BJ (cell line): ENCODE measurements around the gene PSMD8. TPM values are rescaled to one million over a fixed set of nuclear protein-coding genes. Genes with fewer than 3 reads are reported as not detected.

ENCODE experiments used
- CTCF ChIA-PET: fragments of 350-600 bp; formaldehyde crosslinking; extraction: SDS; loops from one replicate; lab custom pipeline; 2021; ENCODE audit warnings: antibody characterized with exemption, inconsistent platforms; lab: Yijun Ruan, JAX
- POLR2A ChIA-PET: fragments of 300-600 bp; sonication (Branson Sonifier 250); formaldehyde crosslinking; extraction: SDS; loops from one replicate; lab custom pipeline; 2021; ENCODE audit warnings: antibody characterized with exemption; lab: Charles Lee
- DNase-seq: peaks from one replicate; pipeline ENCODE4 v3.0.0-alpha.2; 2011; ENCODE audit warnings: low read depth
- H3K27me3 ChIP-seq: 2 replicates; pipeline ENCODE4 v1.6.0; 2011; ENCODE audit warnings: low read length; ENCODE audit not compliant: control insufficient read depth, insufficient read depth
- H3K36me3 ChIP-seq: 2 replicates; pipeline ENCODE4 v1.5.1; 2011; ENCODE audit warnings: low read length; ENCODE audit not compliant: control insufficient read depth, insufficient read depth
- H3K4me3 ChIP-seq: 2 replicates; pipeline ENCODE4 v1.5.1; 2011; ENCODE audit warnings: low read depth, mild to moderate bottlenecking, control low read depth, low read length
- CTCF ChIP-seq: IDR thresholded peaks from 2 replicates; pipeline ENCODE4 v1.5.1; 2011; ENCODE audit warnings: low read depth, mild to moderate bottlenecking, control low read depth, inconsistent platforms, low read length, moderate library complexity; ENCODE audit not compliant: insufficient read depth
- polyA plus RNA-seq: library from polyadenylated mRNA; depleted of rRNA; stranded (reverse); fragments of >200 nt; gene quantifications from 2 replicates; pipeline ENCODE4 v1.2.3, GENCODE V29; 2011

Gene PSMD8
- polyA plus RNA-seq, 1 experiment = 662 TPM

DNA sequence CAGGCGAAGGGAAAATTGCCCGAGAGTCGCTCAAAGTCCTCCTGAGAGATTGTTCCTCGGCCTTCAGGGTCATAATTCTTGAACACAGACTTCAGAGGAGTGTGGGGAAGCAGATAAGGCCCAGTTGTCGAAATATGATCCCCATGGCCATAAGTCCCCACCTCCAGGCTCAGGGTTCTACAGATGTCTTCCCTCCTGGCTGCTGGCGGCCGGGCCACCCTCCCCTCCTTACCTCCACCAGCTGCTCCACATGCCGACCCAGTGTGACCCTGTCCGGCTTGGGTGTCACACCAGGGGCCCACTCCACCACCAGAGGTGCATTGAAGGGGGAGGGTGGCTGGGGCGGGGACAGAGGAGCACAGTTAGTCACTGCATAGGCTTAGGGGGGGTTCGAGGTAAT, 38.6 kb downstream of the PSMD8 start:
- H3K36me3 ChIP-seq = no peaks in the 10 kb centered on the region
- ChIA-PET CTCF (interaction anchor here (0.7 to 4.6 kb wide), 2 partner anchors 9 to 517 kb away, joined by 3 to 40 read pairs; partner anchors contain the start of genes FAM98C and SARS2), POLR2A (no interaction called here)
- no peak for DNase-seq
- no peak for TF ChIP-seq CTCF
- no peak overlapping the region for H3K4me3 ChIP-seq
- H3K27me3 ChIP-seq = peaks cover 1% of the 10 kb centered on the region; the same call in 1 of the 2 replicates

GRCh38 chr19:38413416-38413815, 39.0 kb downstream of the PSMD8 start:
- TF ChIP-seq CTCF = no peak
- ChIA-PET CTCF (interaction anchor here (0.7 to 4.6 kb wide), 2 partner anchors 10 to 517 kb away, joined by 3 to 40 read pairs; partner anchors contain the start of genes FAM98C and SARS2), POLR2A (no interaction called here)
- Histone ChIP-seq H3K4me3 (no peak overlapping the region), H3K36me3 (no peaks in the 10 kb centered on the region), H3K27me3 (peaks cover 4% of the 10 kb centered on the region; the same call in 1 of the 2 replicates)
- DNase-seq = no peak

GRCh38 chr19:38417146-38417543, 42.8 kb downstream of the PSMD8 start:
- Histone ChIP-seq H3K36me3 (no peaks in the 10 kb centered on the region), H3K27me3 (peaks cover 7% of the 10 kb centered on the region; the same call in 1 of the 2 replicates), H3K4me3 (no peak overlapping the region)
- DNase-seq = no peak
- ChIA-PET POLR2A (no interaction called here), CTCF (no interaction called here)
- no peak for TF ChIP-seq CTCF

GRCh38 chr19:38417544-38418506, 43.5 kb downstream of the PSMD8 start:
- DNase-seq = no peak
- H3K36me3 ChIP-seq = no peaks in the 10 kb centered on the region
- H3K4me3 ChIP-seq = peak overlapping the region; percentile 25; the same call in 1 of the 2 replicates
- H3K27me3 ChIP-seq = peaks cover 7% of the 10 kb centered on the region; the same call in 1 of the 2 replicates
- ChIA-PET POLR2A (no interaction called here), CTCF (no interaction called here)
- no peak for TF ChIP-seq CTCF

DNA sequence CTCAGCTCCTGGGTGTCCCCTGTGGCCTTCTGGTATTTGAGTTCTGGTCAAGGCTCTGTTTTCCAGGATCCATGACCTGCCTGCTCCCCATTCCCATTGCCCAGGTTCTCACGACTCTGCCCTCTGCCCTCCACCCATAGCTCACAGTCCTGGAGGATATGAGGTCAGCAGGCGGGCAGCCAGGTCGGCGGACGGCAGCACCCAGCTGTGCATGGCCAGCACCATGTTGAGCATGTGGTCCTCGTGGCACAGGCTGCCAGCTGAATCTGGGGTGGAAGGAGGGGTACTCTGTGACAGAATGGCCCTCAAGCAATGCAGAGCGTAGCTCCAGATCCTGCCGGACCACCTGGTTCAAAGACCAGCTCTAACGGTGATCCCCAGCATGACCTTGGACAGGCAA, 46.6 kb downstream of the PSMD8 start:
- no peak for TF ChIP-seq CTCF
- no peak for DNase-seq
- H3K36me3 ChIP-seq = no peaks in the 10 kb centered on the region
- H3K27me3 ChIP-seq = peaks cover 9% of the 10 kb centered on the region
- H3K4me3 ChIP-seq = no peak overlapping the region
- CTCF ChIA-PET = interaction anchor here (2.4 kb wide), 1 partner anchor 18 kb away, joined by 16 read pairs; the partner anchor contains the start of gene FAM98C
- POLR2A ChIA-PET = no interaction called here
